Measurements from ENCODE around the gene ZNF557.
"Not testable (repeated sequence)": the region's sequence is repeated elsewhere in the genome, so short reads cannot be mapped to it uniquely, and the experiment has no call there.

The ZNF557 gene

DNA sequence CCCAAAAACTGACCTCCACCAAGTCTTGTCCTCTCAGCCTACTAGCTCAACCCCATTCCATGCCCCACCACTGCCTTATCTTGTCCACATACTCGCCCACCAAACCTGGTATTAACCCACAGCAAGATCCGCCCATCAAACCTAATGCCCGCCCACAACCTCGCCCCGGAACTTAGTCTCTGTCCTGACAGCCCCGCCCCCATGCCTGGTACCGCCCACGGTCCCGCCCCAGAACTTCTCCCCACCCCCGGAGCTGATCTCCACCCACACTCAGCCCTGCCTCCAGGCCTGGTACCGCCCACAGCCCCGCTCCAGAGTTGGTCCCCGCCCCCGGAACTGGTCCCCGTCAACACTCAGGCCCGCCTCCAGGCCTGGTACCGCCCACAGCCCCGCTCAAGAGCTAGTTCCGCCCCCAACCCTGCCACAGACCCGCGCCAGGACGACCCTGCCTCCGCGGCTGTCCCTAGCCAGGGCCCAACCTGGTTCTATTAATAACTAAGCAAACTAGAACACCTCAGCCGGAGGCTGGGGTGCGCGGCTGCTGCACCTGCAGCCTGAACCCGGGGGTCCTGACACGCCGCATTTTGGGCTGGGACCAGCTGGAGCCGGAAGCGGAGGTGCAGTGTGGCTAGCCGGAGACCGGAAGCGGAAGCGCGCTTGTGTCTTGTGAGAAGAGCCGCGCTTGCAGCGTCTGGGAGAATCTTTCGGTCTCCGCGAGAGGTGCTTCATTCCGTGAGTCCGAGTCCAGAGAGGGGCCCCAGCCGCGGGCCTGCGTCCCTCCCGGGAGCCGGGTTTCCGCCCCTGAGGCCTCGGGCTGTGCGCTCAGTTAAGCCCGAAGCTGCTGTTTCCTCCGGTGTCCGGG is at the start of gene ZNF557:
Gene ZNF557 (plus strand): TSS at position 662 of the 862 bp plus-strand sequence. CDS start 5,372 bp downstream, outside the sequence.
- peak; percentile 98 for DNase-seq

GRCh38 chr19:7021331-7021730 is 48.2 kb upstream of the ZNF557 start, which contains the start of gene MBD3L2B:
MBD3L2B (minus strand) TSS chr19:7021431; CDS start chr19:7021397, 34 bp downstream.
- DNase-seq = not testable (repeated sequence)

DNA sequence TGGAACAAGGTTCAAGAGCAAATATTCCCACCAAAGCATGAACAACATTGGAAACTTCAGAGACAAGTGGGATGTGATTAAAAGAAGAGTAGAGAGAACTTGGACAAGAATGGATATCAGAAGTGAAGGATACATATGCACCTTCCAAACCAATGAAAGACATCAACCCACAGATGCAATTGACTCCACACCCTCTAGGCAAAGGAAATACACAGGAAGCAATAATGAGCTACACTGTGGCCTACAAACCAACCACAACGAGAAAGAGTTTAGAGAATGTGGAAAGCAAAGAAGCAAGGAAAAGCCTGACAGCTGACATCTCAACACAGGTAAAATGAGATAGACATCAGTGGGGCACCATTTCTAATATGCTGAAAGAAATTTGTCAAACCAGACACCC is 40.7 kb upstream of the ZNF557 start:
- not testable (repeated sequence) for DNase-seq

DNA sequence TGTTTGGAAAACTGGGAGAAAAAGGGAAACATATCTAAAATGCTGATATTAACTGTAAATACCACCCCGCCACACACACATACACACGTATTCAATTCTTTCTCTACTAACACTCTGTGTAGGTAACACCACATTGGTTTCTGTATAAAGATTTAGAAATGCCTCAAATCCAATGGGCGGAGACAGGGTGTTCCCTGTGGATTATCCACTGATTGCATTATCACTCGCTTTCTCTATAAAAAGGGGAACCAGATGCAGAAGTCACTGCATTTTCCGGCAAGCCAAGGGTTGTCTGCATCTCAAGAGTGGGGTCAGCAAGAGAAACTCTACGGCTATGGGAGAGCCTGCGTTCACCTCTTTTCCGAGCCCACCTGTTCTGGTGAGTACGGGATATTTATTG is 39.2 kb upstream of the ZNF557 start, which contains the start of gene MBD3L5:
Gene MBD3L5 (plus strand): TSS at position 301 of the 400 bp plus-strand sequence. CDS start 34 bp downstream, at position 335.
- not testable (repeated sequence) for DNase-seq

- not testable (repeated sequence) for DNase-seq
These were observed 29.4 kb upstream of the ZNF557 start, which contains the start of gene MBD3L4 for GRCh38 chr19:7040079-7040478. MBD3L4 (minus strand) TSS chr19:7040179; CDS start chr19:7040144, 35 bp downstream.

DNA sequence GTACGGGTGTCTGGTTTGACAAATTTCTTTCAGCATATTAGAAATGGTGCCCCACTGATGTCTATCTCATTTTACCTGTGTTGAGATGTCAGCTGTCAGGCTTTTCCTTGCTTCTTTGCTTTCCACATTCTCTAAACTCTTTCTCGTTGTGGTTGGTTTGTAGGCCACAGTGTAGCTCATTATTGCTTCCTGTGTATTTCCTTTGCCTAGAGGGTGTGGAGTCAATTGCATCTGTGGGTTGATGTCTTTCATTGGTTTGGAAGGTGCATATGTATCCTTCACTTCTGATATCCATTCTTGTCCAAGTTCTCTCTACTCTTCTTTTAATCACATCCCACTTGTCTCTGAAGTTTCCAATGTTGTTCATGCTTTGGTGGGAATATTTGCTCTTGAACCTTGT is 27.9 kb upstream of the ZNF557 start:
- DNase-seq = not testable (repeated sequence)

- DNase-seq = not testable (repeated sequence)
These were observed 20.5 kb upstream of the ZNF557 start, which contains the start of gene MBD3L2 for GRCh38 chr19:7049021-7049420. MBD3L2 (plus strand) TSS chr19:7049321; CDS start chr19:7049374, 53 bp downstream.

- DNase-seq = not testable (repeated sequence)
These were observed 18.1 kb upstream of the ZNF557 start for GRCh38 chr19:7051421-7051820.

GRCh38 chr19:7052896-7053295 is 16.6 kb upstream of the ZNF557 start:
- DNase-seq = not testable (repeated sequence)

- DNase-seq = not testable (repeated sequence)
These were observed 14.7 kb upstream of the ZNF557 start for GRCh38 chr19:7054635-7055368.

DNA sequence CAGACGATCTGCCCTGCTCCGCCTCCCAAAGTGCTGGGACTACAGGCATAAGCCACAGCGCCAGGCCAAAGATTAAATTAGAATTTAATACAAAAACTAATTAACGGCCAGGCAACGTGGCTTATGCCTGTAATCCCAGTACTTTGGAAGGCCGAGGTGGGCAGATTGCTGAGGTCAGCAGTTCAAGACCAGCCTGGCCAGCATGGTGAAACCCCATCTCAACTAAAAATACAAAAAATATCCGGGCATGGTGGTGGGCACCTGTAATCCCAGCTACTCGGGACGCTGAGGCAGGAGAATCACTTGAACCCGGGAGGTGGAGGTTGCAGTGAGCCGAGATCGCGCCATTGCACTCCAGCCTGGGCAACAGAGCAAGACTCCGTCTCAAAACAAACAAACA is 13.8 kb upstream of the ZNF557 start:
- DNase-seq = not testable (repeated sequence)

DNA sequence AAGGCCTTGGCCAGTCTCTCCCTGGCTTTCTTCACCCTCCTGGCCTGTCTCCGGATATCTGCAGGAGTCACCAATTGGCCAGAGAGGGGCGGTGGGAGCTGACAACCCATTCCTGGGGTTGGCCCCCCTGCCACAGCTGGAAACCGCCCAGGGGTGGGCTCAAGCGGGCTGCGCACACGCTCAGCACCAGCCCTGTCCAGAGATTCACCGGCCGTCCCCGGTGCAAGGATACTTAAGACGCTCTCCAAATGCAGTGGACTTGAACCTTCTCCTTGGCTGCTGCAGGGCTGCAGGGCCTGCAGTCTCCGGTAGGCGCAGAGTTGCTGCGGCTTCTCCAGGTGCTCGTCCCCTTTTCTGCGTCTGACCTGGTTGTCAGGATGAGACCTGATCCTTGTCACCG is 13.1 kb upstream of the ZNF557 start:
- DNase-seq = not testable (repeated sequence)

DNA sequence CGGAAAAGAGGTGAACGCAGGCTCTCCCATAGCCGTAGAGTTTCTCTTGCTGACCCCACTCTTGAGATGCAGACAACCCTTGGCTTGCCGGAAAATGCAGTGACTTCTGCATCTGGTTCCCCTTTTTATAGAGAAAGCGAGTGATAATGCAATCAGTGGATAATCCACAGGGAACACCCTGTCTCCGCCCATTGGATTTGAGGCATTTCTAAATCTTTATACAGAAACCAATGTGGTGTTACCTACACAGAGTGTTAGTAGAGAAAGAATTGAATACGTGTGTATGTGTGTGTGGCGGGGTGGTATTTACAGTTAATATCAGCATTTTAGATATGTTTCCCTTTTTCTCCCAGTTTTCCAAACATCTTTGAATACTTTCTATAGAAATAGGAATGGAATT is 10.9 kb upstream of the ZNF557 start, which contains the start of gene MBD3L3:
Gene MBD3L3 (minus strand): TSS at position 101 of the 400 bp plus-strand sequence. CDS start 71 bp downstream, at position 30.
- not testable (repeated sequence) for DNase-seq

DNA sequence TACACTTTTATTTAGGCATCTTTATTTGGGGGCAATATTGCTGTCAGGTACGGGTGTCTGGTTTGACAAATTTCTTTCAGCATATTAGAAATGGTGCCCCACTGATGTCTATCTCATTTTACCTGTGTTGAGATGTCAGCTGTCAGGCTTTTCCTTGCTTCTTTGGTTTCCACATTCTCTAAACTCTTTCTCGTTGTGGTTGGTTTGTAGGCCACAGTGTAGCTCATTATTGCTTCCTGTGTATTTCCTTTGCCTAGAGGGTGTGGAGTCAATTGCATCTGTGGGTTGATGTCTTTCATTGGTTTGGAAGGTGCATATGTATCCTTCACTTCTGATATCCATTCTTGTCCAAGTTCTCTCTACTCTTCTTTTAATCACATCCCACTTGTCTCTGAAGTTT is 9.5 kb upstream of the ZNF557 start:
- not testable (repeated sequence) for DNase-seq

DNA sequence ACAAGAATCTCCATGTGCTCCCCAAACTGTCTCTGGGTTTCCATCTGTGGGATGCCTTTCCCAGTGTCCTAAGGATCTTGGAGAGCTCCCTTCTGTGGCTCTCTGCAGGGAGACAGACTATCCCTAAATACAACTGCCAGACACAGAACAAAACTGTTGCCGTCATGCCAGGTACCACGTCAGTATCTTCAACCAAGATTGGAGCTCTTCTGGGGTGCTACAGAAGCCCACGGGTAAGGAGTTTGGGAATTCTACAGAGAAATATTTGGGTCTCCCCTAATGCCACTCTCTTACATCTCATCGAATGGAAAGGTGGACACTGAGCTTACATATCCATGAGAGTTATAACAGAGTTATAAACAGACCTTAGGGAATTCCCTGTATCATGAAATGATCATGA is 6.2 kb upstream of the ZNF557 start:
- no peak for DNase-seq

- DNase-seq = peak; percentile 5
These were observed 5.6 kb upstream of the ZNF557 start for GRCh38 chr19:7063764-7064418.

DNA sequence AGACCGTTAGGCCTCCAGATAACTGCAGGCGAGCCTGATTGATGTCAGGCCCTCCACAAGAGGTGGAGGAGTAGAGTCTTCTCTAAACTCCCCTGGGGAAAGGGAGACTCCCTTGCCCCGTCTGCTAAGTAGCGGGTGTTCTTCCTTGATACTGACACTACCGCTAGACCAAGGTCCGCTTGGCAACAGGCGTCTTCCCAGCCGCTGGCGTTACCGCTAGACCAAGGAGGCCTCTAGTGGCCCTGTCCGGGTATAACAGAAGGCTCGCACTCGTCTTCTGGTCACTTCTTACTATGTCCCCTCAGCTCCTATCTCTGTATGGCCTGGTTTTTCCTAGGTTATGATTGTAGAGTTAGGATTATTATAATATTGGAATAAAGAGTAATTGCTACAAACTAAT is 2.4 kb upstream of the ZNF557 start:
- peak; percentile 26 for DNase-seq

DNA sequence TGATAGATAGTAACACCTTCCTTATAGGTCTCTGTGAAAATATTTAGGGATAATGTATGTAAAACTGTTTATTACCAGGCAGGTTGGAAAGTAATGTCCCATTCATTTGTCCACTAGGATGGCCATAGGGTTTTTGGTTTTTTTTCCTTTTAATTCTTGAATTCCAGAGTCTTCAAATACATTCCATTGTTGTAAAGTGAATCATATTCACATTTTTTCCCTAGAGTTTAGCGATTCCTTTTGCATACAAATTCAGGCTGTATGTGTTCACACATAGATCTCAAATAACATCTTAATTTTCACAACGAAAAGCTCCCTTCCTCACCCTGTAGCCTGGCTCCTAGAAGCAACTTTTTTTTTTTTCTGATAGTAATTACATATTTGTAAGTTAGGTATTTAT is 1.8 kb upstream of the ZNF557 start:
- DNase-seq = no peak

DNA sequence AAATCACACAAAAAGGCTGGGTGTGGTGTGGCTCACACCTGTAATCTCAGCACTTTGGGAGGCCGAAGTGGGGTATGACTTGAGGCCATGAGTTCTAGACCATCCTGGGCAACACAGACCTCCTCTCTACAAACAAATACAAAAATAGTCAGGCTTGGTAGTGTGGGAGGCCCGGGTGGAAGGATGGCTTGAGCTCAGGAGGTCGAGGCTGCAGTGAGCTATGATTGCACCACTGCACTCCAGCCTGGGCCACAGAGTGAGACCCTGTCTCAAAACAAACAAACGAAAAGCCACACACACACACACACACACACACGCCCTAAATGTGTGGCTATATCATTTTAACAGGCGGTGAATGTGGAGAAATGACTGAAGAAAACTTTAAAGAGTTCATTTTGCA is 904 bp upstream of the ZNF557 start:
- DNase-seq = no peak

DNA sequence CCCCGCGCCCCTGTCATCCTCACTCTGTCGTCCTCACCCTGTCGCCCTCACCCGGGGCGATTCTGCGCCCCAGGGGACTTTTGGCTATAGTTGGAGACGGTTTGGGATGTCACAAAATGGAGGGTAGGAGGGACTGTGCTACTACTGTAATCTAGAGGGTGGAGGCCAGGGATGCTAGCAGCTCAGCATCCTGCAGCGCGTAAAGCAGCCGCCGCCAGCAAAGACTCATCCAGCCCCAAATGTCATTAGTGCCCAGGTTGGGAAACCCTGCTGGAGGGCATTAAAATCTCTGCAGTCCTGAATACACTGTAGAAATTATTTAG is 362 bp downstream of the ZNF557 start:
- DNase-seq = no peak

DNA sequence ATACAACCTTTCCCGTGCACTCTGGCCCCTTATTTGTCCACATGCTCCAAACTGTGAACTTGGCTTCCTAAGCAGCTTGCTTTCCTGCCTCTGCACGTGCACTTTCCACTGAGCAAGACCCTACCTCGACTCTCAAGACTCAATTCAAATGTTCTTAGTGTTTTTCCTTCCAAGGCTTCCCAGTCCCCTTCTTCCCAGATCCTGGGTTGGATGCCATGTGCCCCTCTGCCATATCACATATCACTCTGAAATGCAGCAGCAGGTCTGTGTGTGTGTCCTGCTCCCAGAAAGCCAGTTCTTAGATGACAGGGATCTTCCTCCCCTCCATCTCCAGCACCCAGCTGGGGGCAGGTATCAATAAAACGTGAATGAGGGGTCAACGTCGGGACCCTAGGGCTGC is 3.0 kb downstream of the ZNF557 start:
- no peak for DNase-seq

- no peak for DNase-seq
These were observed 5.3 kb downstream of the ZNF557 start for GRCh38 chr19:7074705-7075282.
